GM21528 (cell line): ENCODE data around the gene IL1R2.
"Not testable (repeated sequence)": the region's sequence is repeated elsewhere in the genome, so short reads cannot be mapped to it uniquely, and the experiment has no call there.

Experiments used
- ATAC-seq: cut with Tn5 transposase; IDR thresholded peaks from one replicate; pipeline ENCODE4 v1.9.1; 2021; ENCODE audit warnings: mild to moderate bottlenecking, moderate library complexity; ENCODE audit not compliant: unreplicated experiment, low FRiP score

IL1R2 gene

DNA sequence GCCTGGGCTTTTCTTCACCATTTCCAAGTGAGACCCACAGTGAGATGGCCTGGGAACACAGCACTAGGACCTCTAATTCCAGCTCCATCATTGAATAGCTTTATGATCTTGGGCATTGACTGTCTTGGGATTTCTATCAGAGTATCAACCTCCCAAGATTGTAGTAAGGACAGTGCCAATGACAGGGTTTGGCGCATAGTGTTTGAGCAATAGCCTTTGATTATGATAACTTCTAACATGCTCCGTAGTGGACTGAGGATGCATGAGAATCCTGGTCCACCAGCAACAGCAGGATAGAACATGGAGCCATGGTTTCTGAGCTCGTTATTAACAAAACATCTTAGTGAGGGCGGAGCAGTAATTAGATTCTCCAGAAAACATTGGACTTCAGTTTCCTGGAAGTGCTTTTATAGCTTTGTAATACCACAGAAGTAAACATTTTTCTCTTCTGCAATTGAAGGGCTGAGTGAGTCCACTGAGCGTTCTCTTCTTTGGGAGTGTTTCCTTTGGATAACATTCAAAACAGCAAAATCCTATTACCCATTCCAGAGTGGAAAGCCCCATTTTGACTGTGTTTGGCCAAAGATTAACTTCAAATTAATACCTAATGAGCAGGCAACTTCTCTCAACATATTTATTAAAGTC, 63.7 kb downstream of the IL1R2 start:
- no peak for ATAC-seq

DNA sequence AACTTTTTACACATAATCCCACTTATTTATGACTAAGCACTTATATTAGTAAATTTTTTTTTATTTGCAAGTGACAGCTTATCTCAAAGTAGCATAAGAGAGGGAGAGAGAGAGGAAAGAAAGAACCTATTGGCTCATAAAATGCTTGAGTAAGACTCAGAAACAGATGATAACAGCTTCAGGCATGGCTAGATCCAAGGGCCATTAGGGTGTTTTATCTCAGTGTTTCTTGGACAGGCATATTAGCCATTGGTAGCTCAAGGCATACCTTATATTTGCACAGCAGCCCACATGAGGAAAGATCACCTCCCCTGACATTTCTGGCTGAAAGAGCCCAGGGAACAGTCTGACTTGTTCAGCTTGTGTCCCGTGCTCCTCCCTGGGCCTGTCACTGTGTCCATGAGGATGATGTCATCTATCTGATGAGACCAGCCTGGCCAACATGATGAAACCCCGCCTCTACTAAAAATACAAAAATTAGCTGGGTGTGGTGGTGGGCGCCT, 64.4 kb downstream of the IL1R2 start:
- ATAC-seq = no peak

DNA sequence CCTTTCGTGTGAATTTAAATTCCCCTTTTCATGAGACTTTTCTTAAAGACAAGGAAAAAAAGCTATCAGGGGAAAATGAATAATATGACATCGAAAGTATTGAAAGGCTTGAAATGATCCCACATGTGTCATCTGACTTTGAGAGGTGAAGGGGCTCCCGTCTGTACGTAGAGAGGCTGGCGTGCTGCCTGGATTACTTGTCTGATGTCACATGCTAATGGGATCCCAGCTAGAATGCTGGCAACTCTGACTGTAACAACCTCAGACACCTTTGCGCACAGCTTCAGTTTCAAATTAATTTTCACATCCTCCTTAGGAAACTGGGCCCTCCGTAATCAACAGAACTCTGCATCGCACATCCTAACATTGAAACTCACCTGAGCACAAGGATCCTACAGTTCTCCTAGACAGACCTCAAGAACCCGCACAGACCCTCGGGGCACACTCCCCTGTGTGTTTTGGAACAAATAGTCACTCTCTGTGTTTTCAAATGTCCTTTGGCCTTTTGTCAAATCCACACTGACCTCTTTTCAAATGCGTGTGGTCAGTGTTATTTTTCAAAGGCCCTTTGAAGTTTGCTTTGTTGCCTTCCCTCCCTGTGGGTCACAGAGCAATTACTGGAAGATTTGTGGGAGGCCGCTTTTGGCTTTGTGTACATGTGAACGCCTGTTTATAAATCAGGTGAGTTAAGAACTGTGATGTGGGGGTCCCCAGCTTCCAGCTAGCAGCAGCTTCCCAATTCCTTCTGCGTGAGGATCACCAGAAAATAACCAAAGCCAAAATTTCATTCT, 65.9 kb downstream of the IL1R2 start:
- ATAC-seq = no peak

DNA sequence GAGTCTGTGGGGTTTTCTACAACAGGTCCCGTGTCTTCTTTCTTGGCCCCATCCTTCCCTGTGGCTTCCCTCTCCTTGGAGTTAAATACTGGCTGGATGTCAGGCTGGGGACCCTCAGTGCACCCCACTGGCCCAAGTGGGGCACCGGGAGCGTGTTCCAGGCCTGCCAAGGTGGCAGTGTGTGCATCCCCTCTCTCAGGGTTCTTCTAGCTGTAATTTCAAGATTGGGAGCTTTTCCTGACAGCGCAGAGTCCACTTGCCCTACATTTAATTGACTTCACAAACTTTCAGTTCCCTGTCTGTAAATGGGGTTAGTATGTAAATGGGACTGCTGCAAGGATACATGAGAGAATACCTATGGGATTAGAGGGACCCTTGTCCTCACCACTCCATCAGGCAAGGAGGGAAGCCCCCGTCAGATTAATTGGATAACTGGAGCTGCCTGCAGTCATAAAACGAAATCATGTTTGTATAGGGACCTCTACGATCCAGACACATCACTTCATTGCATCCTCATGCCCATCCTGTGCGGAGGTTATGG, 66.6 kb downstream of the IL1R2 start:
- ATAC-seq = no peak

DNA sequence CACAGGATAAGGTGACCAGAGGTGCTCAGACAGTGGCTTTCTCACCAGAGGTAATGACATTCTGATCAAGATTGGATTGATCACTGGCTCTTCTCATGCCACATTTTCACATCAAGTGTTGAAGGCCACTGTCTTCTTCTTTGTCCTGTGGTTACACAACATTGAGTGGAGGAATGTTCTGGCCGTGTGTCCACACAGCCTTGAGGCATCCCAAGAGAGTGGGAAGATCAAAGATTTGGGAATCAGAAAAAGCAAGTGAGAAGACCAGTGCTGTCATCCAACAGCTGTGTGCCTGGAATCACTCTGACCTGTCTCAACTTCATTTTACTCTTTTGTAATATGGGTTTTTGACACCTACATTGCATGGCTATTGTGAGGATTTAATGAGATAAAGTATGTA, 67.4 kb downstream of the IL1R2 start:
- no peak for ATAC-seq

DNA sequence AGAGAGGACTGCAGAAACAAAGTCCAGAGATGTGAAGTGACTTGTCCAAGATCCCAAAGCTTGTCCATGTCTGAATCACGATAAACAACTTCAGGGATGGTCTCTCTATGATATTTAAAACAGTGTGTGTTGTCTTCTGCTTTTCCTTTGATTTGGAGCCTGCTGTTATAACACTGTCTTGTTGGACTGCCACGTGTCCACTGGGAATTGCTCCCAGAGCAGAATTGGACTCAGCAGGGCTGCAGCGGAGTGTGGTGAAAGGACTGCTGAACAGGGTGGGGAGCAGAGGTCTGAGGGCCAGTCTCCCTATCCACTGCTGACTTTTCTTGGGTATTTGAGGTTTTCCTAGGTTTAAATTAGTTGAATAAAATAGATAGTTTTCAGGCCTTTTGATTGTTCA, 68.3 kb downstream of the IL1R2 start:
- no peak for ATAC-seq

DNA sequence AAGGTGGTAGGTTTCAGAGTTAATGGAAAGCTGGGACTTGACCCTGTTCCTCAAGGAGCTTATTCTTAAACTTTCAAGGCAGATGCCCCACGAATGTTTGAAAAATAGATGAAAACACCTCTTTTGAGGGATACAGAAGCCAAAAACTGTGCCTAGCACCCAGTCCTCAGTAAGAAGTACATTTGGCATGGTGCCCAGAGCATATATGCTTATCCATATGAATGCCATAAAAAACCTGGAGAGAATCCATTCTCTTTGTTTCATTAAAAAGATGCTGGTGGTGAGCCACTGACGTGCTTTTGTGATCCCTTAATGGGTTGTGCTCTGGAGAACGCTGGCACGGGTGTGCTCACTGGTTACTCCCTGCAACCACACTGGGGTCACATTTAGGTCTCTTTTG, 69.0 kb downstream of the IL1R2 start:
- no peak for ATAC-seq

DNA sequence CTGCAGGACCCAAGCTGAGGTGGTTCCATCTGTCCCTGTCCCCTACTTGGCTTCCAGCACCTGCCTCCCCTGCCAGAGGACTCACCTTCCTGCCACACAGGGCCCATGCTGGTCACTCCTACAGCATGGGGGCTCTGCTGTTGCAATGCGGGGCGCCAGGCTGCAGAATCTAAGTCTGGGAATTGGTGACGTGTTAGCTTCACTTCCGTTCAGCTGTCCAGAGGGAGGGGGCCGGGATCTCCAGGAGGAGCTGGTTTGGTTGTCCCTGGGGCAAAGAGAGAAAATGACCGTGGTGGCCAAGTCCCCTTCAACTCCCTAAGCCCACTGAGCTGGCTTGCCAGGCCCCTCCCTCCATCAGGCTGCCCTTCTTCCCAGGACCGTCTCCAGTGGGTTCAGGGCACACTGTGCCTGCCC, 69.5 kb downstream of the IL1R2 start:
- ATAC-seq = no peak

DNA sequence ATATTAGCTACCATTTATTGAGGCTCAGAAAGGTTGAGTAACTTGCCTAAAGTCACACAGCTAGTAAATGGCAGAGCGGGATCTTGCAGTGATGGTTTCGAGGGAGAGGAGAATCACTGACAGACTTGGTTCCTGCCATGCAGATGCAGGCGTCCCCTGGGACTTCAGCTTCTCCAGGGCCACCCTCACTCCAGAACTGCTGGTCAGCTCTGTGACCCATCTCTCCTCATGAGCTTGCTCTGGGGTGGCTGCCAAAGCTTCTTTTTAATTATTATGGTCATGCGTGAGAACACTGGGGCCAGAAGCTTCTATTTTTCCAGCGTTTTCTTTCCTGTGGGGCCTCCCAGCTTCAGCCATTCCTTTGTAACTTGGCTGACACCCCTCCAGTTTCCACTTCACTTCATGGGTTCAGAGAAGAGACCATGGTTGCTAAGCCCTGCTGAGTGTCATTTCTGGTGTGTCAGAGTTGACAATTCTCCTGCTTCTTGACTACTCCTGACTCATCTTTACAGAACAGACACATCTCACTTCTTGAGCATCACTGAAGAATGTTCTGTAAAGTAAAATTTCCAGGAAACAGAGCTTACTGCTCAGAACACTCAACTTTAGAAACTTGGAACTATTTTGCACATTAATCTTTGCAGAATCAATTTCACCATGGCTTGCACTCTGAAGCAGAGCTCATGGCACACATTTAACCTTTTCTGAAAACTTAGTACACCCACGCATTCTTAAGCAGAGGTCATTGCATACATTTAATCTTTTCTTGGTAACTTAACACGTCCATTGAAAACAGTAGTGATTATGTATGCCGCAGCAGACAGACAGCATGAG, 70.4 kb downstream of the IL1R2 start:
- no peak for ATAC-seq

DNA sequence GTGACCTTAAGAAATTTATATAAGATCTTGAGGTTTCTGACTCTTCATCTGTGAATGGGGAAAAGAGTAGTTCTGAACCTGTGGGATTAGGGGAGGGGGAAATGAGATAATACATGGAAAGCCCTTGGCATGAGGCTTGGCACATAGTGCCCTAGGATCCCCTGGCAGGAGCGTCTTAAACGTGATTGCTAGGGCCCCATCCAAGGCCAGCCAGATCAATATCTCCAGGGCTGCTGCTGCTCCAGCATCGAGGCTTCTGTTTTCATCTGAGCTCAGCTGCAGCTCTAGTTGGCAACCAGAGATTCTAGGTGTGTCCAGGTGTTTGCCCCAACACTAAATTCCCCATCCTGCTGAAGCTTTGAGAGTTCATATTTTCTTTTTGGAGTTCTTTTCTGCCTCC, 71.0 kb downstream of the IL1R2 start:
- no peak for ATAC-seq

DNA sequence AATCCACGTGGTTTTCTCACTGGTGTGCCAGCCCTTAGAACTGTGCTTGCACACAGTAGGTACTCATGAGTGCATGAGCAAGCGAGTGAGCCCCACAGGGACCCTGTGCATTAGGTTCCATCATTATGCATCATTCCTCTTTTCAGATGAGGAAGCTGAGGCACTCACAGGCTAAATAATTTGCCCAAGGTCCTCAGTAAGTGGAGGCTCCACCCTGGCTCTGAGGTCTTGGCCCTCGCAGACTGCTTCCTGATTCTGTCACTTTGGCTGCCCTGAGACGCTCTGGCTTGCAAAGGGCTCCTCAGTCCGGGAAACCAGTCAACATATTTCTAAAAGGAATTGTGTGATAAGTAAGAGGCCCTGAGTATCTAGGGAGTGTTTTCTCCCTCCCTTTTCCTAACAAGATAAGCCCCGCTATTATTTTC, 71.7 kb downstream of the IL1R2 start:
- ATAC-seq = no peak

DNA sequence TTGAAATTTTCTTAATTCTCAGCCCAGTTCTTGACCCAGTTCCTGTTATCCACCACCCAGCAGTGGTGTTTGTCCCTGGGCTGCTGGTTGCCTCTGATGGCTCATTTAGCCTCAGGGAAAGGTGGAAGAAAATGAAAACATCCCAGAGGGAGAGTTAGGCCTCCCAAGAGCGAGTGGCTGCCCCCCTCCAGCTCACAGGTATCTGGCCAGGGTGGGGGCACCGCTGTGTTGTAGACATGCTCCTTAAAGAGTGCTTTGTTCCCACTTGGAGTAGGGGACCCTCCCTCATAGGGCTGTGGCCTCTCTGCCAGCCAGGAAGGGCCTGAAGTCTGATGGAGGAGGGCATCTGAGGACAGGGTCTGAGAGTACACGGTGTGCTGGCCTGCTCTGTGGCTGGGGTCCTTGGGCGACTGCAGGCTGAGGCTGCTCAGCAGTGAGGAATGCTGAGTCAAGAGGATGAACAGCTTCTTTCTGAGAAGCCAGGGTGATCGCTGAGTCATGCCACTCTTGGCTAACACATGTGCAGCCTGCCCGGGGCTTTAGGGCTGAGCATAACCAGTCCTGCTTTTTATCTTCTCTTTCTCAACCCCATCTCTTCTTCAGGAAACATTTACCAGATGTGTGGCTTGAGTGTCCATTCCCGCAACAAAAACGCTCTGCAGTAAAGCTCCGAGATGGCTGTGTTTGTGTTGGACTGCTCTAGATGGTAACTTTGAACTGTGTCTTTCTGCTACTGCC, 72.3 kb downstream of the IL1R2 start:
- no peak for ATAC-seq

DNA sequence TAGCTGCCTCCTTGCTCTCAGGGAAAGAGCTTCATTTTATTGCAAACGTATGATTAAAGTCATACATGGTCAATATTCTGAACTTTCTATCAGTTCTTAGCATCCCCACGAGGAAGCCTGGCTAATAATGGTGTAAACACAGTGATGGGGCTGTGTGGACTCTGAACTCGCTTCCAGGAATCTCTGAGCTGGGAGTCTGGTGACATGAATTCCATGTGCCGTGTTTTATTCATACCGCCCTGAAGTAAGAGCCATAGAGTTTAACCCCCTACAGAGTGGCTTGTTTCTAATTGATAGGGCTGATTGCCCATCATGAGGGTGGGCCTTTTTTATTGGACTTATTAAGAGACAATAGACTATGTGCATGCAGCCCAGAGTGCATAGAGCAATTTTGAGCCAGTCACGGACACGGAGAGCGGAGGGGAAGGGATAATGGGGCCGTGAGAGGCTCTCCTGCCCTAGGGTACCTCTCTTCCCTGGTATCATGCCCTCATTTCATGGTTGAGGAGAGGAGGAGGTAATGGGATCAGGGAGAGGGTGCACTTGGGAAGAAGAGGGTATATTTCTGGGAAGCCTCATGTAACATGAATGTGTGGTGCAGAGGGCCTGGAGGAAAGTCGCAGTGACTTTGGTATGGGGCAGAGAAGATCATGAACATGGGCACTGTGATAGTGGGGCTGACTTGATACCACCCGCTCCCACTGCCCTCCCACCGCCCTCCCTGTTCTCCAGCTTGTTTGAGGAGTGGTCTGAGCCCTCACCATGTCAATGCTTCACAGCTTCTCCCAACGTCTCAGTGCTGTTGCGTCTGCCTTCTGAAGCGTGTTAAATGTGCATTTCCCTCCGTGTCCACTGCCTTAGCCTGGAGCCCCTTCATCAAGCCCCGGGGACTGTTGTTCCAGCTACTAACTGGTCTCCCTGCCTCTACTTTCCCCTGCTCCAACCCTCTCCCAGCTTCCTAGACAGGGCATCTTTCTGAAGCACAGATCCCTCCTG, 73.2 kb downstream of the IL1R2 start:
- ATAC-seq = no peak

DNA sequence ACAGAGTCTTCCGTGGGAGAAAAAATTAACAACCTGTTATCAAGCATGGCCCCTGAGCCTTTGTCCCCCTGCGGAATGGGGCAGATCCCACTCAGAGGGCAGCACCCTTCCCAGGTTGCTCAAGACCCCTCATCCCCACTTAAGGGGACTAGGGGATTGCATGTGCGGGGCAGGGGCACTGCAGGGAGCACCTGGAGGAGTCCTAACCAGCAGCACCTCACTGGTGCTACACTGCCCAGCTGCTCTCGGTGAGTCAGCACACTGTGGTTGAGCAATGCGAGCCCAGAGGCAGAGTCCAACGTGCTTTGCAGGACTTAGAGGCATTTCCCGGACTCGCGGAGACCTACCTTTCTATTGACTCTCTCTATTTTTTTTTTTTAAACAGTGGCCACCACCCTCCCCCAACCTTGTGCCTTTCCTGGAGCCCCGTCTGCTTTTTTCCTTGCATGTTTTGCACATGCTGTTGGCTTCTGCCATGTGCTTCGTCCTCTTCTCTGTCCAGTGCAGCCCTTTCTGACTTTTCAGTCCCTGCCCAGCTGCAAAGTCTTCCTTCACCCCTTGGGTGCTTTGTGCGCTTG, 74.0 kb downstream of the IL1R2 start:
- ATAC-seq = no peak

DNA sequence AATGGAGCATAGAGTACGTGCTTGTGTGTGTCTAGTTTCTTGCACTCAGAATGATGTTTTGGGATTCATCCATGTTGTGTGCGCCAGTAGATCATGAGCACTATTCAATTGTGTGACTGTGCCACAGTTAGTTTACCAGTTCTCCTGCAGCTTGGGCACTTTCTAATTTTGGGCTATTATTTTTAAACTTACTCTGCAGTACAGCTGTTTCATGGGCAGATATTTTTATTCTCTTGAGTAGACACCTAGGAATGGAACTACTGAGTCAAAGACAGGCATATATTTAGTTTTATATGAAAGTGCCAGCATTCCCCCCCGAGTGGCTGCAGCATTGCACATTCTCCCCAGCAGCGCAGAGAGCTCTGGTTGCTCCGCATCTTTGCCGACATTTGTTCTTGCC, 74.8 kb downstream of the IL1R2 start:
- ATAC-seq = no peak

DNA sequence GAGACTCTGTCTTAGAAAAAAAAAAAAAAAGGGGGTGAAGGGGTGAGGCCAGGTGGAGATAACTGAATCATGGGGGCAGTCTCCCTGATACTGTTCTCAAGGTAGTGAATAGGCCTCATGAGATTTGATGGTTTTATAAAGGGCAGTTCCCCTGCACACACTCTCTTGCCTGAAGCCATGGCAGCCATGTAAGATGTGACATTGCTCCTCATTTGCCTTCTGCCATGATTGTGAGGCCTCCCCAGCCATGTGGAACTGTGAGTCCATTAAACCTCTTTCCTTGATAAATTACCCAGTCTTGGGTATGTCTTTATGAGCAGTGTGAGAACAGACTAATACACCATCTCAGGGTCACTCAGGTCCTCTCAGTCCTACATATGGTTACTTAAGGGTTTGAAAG, 76.4 kb downstream of the IL1R2 start:
- ATAC-seq = not testable (repeated sequence)

DNA sequence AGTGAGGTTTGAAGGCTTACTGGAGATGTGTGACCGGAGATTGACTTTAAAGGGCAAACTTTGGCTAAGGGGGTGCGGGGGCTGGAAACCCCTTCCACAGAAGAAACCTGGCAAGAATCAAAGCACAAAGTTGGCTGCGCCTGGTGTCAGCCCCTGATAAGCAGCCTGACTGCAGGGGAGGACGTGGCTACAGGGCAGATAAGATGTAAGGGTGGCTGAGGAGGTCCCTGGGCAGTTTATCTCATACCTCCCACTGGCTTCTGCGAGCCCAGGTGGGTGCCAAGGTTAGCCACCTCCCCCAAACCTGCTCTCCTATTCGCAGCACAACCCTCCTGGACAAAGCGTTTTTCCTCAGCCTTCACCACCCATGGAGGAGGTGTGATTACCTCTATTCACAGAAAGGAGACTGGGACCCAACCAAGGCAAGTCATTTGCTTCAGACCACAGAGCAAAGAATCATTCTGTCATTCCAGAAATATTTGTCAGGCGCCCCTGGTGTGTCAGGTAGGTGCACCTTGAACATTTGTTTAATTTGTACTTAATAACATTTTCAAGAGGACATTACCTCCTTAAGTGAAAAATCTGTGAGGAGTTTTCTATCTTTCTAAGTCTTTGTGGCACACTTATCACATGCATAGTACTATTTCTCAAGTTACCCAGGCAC, 77.7 kb downstream of the IL1R2 start:
- ATAC-seq = no peak

DNA sequence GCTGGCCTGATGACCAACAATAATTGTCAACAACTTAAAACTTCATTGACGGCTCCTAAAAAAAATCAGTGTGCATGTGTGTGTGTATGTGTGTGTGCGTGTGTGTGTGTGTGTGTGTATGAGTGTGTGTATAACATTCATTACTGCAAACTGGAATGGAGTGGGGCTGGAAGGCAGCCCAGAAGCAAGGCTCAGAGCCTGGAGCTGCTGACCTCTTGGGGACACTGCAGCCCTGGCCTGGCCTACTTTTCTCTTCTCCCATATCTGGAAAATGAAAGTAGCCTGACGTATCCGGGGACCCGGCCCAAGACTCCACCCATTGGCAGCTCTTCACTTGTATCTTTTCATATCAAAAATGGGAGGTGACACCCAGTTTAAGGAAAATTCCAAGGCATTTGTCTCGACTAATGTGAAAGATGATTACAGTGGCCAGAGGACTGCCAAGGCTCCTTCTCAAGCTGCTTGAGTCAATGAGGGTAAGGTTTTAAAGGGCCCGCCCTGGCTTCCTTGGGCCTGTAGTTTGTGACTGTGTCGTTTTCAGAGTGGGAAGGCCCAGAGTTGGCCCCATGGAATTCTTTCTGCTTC, 78.4 kb downstream of the IL1R2 start:
- ATAC-seq = no peak
